WTC11 (cell line): ENCODE results near the gene IDH3B.

Experiments used
- ATF2 ChIP-seq: sonication (generic); formaldehyde crosslinking; IDR thresholded peaks from 2 replicates; pipeline ENCODE4 v1.8.1; 2022; ENCODE audit warnings: low read depth, missing genetic modification reagents, borderline replicate concordance
- CTCF ChIP-seq: fragments of 200-600 bp; IDR thresholded peaks from 2 replicates; pipeline ENCODE4 v1.8.0; 2022; ENCODE audit warnings: antibody characterized with exemption
- NR1H2 ChIP-seq: sonication (generic); formaldehyde crosslinking; IDR thresholded peaks from 2 replicates; pipeline ENCODE4 v1.9.0; 2021; ENCODE audit warnings: mild to moderate bottlenecking, moderate library complexity, missing genetic modification reagents
- TF ChIP-seq, protein P1 (sequence below): sonication (generic); formaldehyde crosslinking; IDR thresholded peaks from 2 replicates; pipeline ENCODE4 v1.8.0; 2023; ENCODE audit warnings: mild to moderate bottlenecking, missing genetic modification reagents
- TF ChIP-seq, protein P2 (sequence below): sonication (generic); formaldehyde crosslinking; IDR thresholded peaks from 2 replicates; pipeline ENCODE4 v1.8.1; 2023; ENCODE audit warnings: mild to moderate bottlenecking, missing genetic modification reagents, moderate library complexity
- TF ChIP-seq, protein P3 (sequence below): sonication (generic); formaldehyde crosslinking; conservative IDR thresholded peaks from 2 replicates; pipeline ENCODE4 v1.8.1; 2022; ENCODE audit warnings: mild to moderate bottlenecking, missing genetic modification reagents
- TF ChIP-seq, protein P4 (sequence below): sonication (generic); formaldehyde crosslinking; IDR thresholded peaks from 2 replicates; pipeline ENCODE4 v1.8.0; 2022; ENCODE audit warnings: missing genetic modification reagents

- TF ChIP-seq, protein P1, sequence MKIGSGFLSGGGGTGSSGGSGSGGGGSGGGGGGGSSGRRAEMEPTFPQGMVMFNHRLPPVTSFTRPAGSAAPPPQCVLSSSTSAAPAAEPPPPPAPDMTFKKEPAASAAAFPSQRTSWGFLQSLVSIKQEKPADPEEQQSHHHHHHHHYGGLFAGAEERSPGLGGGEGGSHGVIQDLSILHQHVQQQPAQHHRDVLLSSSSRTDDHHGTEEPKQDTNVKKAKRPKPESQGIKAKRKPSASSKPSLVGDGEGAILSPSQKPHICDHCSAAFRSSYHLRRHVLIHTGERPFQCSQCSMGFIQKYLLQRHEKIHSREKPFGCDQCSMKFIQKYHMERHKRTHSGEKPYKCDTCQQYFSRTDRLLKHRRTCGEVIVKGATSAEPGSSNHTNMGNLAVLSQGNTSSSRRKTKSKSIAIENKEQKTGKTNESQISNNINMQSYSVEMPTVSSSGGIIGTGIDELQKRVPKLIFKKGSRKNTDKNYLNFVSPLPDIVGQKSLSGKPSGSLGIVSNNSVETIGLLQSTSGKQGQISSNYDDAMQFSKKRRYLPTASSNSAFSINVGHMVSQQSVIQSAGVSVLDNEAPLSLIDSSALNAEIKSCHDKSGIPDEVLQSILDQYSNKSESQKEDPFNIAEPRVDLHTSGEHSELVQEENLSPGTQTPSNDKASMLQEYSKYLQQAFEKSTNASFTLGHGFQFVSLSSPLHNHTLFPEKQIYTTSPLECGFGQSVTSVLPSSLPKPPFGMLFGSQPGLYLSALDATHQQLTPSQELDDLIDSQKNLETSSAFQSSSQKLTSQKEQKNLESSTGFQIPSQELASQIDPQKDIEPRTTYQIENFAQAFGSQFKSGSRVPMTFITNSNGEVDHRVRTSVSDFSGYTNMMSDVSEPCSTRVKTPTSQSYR (CRISPR knock-in tag): no peak
- TF ChIP-seq NR1H2 (CRISPR knock-in tag): no peak
- TF ChIP-seq, protein P2, sequence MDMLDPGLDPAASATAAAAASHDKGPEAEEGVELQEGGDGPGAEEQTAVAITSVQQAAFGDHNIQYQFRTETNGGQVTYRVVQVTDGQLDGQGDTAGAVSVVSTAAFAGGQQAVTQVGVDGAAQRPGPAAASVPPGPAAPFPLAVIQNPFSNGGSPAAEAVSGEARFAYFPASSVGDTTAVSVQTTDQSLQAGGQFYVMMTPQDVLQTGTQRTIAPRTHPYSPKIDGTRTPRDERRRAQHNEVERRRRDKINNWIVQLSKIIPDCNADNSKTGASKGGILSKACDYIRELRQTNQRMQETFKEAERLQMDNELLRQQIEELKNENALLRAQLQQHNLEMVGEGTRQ (CRISPR knock-in tag): no peak
- TF ChIP-seq CTCF: no peak
- TF ChIP-seq, protein P3, sequence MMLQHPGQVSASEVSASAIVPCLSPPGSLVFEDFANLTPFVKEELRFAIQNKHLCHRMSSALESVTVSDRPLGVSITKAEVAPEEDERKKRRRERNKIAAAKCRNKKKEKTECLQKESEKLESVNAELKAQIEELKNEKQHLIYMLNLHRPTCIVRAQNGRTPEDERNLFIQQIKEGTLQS (CRISPR knock-in tag): no peak
- no peak for TF ChIP-seq ATF2 (CRISPR knock-in tag)
- TF ChIP-seq, protein P4, sequence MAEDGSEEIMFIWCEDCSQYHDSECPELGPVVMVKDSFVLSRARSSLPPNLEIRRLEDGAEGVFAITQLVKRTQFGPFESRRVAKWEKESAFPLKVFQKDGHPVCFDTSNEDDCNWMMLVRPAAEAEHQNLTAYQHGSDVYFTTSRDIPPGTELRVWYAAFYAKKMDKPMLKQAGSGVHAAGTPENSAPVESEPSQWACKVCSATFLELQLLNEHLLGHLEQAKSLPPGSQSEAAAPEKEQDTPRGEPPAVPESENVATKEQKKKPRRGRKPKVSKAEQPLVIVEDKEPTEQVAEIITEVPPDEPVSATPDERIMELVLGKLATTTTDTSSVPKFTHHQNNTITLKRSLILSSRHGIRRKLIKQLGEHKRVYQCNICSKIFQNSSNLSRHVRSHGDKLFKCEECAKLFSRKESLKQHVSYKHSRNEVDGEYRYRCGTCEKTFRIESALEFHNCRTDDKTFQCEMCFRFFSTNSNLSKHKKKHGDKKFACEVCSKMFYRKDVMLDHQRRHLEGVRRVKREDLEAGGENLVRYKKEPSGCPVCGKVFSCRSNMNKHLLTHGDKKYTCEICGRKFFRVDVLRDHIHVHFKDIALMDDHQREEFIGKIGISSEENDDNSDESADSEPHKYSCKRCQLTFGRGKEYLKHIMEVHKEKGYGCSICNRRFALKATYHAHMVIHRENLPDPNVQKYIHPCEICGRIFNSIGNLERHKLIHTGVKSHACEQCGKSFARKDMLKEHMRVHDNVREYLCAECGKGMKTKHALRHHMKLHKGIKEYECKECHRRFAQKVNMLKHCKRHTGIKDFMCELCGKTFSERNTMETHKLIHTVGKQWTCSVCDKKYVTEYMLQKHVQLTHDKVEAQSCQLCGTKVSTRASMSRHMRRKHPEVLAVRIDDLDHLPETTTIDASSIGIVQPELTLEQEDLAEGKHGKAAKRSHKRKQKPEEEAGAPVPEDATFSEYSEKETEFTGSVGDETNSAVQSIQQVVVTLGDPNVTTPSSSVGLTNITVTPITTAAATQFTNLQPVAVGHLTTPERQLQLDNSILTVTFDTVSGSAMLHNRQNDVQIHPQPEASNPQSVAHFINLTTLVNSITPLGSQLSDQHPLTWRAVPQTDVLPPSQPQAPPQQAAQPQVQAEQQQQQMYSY (CRISPR knock-in tag): no peak
Observed at GRCh38 chr20:2701671-2702081, 37.7 kb upstream of the IDH3B start.
